ENCODE measurements around the gene KSR1. TPM values are rescaled to one million over a fixed set of nuclear protein-coding genes. Genes with fewer than 3 reads are reported as not detected.

Gene KSR1
- total RNA-seq, 2 donors from 2014 or later: 33.7 to 46.3 TPM

DNA sequence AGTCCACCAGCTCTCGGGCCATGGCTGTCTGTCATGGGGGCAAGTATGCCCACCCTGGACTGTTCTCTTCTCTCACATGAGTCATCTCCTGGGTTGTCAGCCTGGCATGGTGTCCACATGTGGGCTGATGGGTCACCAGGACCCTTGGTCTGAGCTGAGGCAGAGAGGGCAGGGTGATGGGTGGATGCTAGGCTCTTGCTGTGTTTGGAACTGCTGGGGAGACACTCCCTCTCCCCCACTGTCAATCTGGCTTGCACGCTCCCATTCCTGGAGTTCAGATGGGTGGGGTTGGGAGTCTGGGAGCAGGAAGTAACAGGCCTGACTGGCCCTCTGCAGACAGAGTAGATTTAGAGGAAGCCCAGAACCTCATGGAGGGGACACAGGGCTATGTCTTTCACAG lies 28.9 kb downstream of the KSR1 start:
- Histone ChIP-seq H3K27me3 (ENCODE audit: control insufficient read depth, insufficient read depth, low read length, poor library complexity, severe bottlenecking) (no peaks in the 10 kb centered on the region), H3K4me1 (ENCODE audit: control insufficient read depth, insufficient read depth, low read length) (peaks cover 4% of the 10 kb centered on the region), H3K9ac (ENCODE audit: extremely low read depth, low read length, poor library complexity, severe bottlenecking) (no peak overlapping the region), H3K4me3 (ENCODE audit: low read length) (no peak overlapping the region), H3K9me3 (ENCODE audit: control insufficient read depth, low read length) (no peaks in the 10 kb centered on the region), H3K27ac (ENCODE audit: low read depth, low read length) (no peak overlapping the region), H3K36me3 (ENCODE audit: control insufficient read depth, insufficient read depth, low read length) (peaks cover 7% of the 10 kb centered on the region)
- TF ChIP-seq CTCF (conservative IDR thresholded peaks at IDR 0.05): no peak
- Mint-ChIP-seq H3K27ac (no peak overlapping the region), H3K4me3 (no peak overlapping the region), H3K4me1 (peaks cover 19% of the 10 kb centered on the region), H3K36me3 (ENCODE audit: low read depth) (peaks cover 13% of the 10 kb centered on the region), H3K27me3 (ENCODE audit: insufficient read depth) (no peaks in the 10 kb centered on the region), H3K9me3 (peaks cover 7% of the 10 kb centered on the region)
- WGBS, 2 experiments (ENCODE audit: insufficient coverage in 1 of 2, insufficient read length in 1 of 2): 83 to 96% methylated on average over 1 to 2 of the region's 2 CpGs
- no peak for DNase-seq

GRCh38 chr17:27485716-27486495 lies 29.7 kb downstream of the KSR1 start:
- H3K27me3 Mint-ChIP-seq (ENCODE audit: insufficient read depth): no peaks in the 10 kb centered on the region
- Histone ChIP-seq H3K4me1 (ENCODE audit: control insufficient read depth, insufficient read depth, low read length) (peaks cover 7% of the 10 kb centered on the region), H3K9me3 (ENCODE audit: control insufficient read depth, low read length) (no peaks in the 10 kb centered on the region), H3K4me3 (ENCODE audit: low read length) (no peak overlapping the region), H3K9ac (ENCODE audit: extremely low read depth, low read length, poor library complexity, severe bottlenecking) (no peak overlapping the region), H3K36me3 (ENCODE audit: control insufficient read depth, insufficient read depth, low read length) (peaks cover 7% of the 10 kb centered on the region), H3K27ac (ENCODE audit: low read depth, low read length) (no peak overlapping the region), H3K27me3 (ENCODE audit: control insufficient read depth, insufficient read depth, low read length, poor library complexity, severe bottlenecking) (no peaks in the 10 kb centered on the region)
- peaks cover 7% of the 10 kb centered on the region for H3K9me3 Mint-ChIP-seq
- DNase-seq: no peak
- no peak overlapping the region for H3K4me3 Mint-ChIP-seq
- peaks cover 21% of the 10 kb centered on the region for H3K4me1 Mint-ChIP-seq
- WGBS, 2 experiments (ENCODE audit: insufficient coverage in 1 of 2, insufficient read length in 1 of 2): 83 to 85% methylated on average over 5 to 8 of the region's 8 CpGs
- H3K27ac Mint-ChIP-seq: peak overlapping the region; percentile 37
- H3K36me3 Mint-ChIP-seq (ENCODE audit: low read depth): peaks cover 13% of the 10 kb centered on the region
- TF ChIP-seq CTCF (conservative IDR thresholded peaks at IDR 0.05): no peak

- no peaks in the 10 kb centered on the region for H3K27me3 ChIP-seq (ENCODE audit: control insufficient read depth, insufficient read depth, low read length, poor library complexity, severe bottlenecking)
- H3K27ac ChIP-seq (ENCODE audit: low read depth, low read length): no peak overlapping the region
- H3K4me3 ChIP-seq (ENCODE audit: low read length): no peak overlapping the region
- Mint-ChIP-seq H3K27ac (no peak overlapping the region), H3K9me3 (peaks cover 7% of the 10 kb centered on the region), H3K4me3 (no peak overlapping the region), H3K4me1 (peaks cover 25% of the 10 kb centered on the region), H3K36me3 (ENCODE audit: low read depth) (peaks cover 13% of the 10 kb centered on the region), H3K27me3 (ENCODE audit: insufficient read depth) (no peaks in the 10 kb centered on the region)
- no peaks in the 10 kb centered on the region for H3K9me3 ChIP-seq (ENCODE audit: control insufficient read depth, low read length)
- WGBS, 2 experiments (ENCODE audit: insufficient coverage in 1 of 2, insufficient read length in 1 of 2): 73 to 90% methylated on average over 4 to 5 of the region's 5 CpGs
- no peak overlapping the region for H3K9ac ChIP-seq (ENCODE audit: extremely low read depth, low read length, poor library complexity, severe bottlenecking)
- no peak for TF ChIP-seq CTCF (conservative IDR thresholded peaks at IDR 0.05)
- no peak for DNase-seq
- H3K36me3 ChIP-seq (ENCODE audit: control insufficient read depth, insufficient read depth, low read length): peaks cover 7% of the 10 kb centered on the region
- peaks cover 10% of the 10 kb centered on the region for H3K4me1 ChIP-seq (ENCODE audit: control insufficient read depth, insufficient read depth, low read length)
Measured at GRCh38 chr17:27486741-27487140, 30.5 kb downstream of the KSR1 start.
